GM18907 (cell line): Measurements from ENCODE around the gene KLK10.

ENCODE experiments used
- ATAC-seq: cut with Tn5 transposase; IDR thresholded peaks from one replicate; pipeline ENCODE4 v1.9.1; 2021; ENCODE audit warnings: mild to moderate bottlenecking, moderate library complexity; ENCODE audit not compliant: unreplicated experiment

KLK10 gene

DNA sequence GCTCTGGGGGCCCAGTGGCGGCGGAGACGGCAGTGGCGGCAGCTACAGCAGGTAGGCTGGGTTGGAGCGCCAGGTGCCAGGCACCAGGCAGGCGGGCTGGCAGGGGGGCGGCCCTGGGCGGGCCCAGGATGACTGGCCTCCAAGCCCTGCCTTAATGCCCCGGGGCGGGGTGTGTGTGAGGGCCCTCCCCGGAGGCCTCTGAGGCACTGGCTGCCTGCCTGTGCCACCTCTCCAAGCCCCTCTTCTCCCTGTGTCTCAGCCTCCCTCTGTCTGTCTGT is 7.0 kb upstream of the KLK10 start, which contains the start of gene KLK11:
Gene KLK11, minus strand, starts transcription at position 63 of the 278 bp plus-strand sequence. CDS start 985 bp downstream, outside the sequence.
- ATAC-seq: no peak

DNA sequence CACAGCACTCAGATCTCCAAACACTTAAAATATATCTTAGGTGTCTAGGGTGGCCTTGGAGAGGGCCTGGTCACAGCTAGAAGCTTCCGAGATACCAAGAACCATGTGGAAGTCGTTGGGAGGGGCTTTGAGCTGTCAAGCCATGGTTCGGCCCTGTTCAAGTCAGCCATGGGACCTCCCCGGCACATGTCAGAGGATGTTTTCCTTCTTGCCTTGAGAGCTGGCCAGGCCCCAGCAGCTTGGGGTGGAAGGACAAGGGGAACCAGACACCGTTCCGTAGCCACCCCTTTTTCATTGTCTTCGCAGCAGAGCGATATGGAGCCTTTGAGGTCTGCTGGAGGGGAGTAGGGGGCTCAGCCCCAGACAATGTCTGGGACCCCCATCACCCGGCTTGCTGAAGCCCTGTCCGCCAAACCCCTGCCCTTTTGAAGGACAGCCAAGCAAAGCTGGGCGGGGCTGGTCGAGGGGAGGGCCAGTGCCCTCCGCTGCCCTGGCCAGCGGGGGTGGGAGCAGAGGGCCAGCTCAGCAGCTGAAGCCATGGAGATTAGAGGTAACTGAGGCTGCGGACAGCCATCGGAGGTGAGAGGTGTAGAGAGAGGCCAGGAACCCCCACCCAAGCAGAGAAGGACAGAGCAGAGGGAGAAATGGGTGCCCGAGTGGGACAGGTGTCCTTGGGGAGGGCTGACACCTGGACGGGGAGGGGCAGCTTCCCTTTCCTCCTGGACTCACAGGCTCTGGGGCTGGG is 6.5 kb upstream of the KLK10 start:
- no peak for ATAC-seq

DNA sequence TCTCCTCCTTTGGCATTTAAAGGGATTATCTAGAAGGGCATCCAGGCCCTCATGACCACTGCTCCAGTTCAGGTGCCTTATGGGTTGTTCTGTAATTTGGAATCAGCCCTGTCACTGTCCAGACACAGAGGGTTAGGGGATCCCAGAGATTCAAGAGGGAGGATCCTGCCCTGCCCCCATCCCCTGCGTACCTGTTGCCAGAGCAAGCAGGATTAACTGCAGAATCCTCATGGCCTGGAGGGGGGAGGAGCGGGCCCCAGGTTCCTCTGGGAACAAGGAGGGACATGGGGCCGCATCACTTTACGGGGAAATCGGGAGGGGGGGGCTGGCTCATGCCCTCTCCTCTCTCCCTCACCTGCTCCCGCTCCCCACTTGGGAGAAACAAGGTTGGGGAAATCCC is 5.9 kb upstream of the KLK10 start:
- no peak for ATAC-seq

DNA sequence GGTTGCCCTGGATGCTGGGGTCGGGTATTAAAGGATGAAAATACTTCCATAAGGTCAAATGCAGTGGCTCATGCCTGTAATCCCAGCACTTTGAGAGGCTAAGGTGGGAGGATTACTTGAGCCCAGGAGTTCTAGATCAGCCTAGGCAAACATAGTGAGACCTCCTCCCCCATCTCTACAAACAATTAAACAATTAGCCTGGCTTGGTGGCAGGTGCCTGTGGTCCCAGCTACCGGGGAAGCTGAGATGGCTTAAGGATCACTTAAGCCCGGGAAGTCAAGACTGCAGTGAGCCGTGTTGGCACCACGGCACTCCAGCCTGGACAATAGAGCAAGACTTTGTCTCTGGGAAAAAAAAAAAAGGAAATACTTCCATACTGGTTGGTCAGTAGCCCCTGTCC is 5.4 kb upstream of the KLK10 start:
- no peak for ATAC-seq

DNA sequence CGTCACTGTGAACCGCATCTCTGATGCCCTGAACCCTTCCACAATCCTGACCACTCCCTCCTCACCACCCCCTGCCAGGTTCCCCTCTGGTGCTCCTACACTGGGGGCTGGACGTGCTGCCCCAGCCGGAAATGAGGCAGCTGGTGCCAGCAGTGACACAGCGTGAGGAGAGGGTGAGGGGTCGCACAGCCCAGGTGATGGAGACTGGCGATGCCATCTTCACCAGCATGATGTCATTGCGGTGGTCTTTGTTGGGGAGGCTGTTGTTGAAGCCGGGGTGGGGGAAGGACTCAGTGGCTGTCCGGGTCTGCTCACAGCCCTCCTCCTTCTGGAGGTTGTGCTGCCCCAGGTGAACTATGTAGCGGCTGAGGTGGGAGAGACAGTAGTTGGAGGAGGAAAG is 4.4 kb upstream of the KLK10 start:
- no peak for ATAC-seq

DNA sequence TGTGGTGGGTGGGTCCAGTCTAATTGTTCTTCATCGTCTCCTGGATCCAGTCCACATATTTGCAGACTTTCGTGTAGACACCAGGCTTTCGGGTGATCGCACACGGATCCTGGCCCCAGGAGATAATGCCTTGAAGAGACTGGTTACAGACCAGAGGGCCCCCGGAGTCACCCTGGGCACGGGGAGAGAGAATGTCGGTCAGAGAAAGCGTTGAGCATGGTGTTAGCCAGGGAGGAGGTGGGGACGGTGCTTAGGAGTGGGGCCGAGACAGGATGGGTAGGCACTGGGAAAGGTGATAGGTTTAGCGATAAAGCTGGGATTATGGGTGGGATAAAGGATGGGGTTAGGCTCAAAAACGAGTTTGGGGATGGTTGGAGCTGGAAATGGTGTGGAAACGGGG is 3.0 kb upstream of the KLK10 start:
- ATAC-seq: no peak

DNA sequence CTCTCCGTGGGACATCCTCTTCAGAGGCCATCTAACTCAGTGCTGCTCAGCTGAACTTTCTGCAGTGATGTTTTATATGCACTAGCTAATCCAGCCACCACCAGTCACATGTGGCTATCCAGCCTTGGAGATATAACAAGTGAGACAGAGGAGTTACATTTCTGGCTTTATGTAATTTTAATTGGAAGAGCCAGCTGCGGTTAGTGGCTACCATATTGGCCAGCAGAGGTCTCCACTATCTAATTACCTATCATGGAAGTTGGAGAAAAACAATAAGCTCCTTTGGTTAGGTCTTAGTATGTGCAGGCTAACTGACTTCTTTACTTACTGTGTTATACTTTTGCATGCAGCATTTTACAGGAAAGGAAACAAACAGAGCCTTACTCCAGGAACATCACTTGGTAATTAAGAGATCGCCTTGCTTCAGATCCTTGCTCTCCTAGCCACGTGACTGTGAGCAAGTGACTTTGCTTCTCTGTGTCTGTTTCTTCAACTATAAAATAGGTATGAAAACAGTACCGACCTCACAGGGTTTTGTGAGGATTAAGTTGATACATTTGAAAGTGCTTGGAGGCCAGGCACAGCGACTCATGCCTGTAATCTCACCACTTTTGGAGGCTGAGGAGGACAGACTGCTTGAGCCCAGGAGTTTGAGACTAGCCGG is 1.6 kb upstream of the KLK10 start:
- ATAC-seq: no peak

DNA sequence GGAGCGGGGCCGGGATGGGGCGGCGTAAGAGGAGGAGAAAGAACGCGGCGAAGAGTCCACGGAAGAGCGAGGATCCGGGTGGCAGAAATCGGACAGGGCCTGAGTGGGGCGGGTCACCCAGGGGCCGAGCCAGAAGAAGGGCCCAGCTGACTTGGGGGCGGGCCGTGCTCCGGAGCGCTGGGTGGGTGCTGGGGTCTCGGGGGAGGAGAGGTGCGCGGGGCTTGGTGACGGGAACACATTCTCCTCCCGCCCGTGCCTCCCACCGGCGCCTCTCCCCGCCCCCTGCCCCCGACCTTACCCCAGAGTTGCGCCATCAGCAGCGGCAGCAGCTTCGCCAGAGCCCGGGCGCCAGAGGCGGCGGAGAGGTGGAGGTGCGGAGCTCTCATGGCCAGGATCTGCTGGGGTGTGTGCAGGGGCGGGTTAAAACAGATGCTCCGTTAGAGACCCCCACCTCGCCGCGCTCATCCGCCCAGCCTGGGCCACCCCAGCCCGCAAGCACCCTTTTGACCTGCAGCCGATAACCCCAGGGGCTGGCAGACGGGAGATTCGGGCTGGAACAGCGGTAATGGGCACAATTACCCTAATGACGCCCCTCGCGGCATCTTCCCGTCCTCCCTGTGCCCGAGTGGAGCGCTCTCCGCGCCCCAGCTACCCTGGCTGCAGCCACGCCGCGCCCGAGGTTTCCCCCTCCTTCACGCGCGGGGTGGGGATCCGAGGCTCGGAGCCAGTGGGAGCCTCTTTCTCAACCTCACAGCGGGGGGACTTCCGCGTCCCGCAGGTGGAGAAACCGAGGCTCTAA is 565 bp downstream of the KLK10 start:
- ATAC-seq: no peak

DNA sequence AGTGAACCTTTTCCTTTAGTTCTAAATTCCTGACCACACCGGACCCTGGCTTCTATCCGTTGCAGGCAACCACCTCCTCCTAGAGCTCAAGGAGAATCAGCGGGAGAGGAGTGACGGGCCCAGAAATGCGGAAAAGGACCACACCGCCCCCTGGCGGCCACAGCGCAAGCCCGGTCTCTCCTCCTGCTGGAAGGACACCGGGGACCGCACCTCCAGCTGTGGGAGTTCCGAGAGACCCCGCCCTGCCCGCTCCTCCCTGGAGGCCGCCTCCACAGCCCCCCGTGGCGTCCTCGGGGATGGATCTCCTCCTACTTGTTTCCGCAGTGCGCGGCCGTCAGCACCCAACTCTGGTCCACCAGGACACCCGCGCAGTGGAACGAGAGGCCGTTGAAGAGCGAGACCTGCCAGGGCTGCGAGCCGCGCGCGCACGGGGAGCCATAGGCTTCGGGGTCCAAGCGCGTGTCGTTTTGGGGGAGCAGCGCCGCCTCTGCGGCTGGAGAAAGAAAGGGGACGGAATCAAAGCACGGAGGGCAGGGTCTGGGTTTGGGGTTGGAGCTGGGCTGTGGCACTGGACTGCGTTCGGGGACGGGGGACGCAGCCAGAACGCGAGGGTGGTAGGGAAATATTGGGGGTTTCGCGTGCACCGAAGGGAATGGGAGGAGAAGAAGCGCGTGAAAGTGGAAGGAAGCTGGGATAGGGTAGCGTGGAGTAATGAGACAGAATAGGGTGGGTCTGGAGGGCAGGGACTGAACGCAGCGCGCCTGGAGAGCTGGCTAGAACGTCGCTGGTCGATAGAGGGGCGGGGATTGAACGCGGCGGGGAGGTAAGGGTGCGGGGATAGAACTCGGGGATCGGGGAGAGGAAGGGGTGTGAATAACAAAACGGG is 2.5 kb downstream of the KLK10 start:
- ATAC-seq: no peak

DNA sequence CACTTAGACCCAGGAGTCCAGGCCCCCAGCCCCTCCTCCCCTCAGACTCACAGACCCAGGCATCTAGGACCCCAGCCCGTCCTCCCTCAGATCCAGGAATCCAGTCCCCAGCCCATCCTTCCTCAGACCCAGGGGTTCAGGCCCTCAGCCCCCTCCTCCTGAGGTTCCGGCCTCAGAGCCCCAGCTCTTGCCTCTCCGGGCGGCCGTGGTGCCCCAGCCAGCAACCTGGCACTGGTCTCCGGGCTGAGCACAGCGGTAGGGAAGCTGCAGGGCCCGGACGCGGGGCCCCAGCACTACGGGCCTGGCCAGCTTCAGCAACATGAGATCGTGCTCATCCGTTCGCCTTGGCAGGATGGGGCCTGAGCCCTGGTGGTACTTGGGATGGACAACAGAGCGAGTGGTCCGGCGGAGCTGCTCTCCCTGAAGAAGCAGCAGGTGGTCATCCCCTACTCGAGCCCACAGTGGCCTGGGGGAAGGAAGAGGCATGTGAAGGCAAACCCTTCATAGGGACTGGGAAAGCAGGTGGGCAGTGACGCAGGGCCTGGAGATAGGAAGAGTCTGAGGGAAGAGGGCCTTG is 3.7 kb downstream of the KLK10 start:
- no peak for ATAC-seq

DNA sequence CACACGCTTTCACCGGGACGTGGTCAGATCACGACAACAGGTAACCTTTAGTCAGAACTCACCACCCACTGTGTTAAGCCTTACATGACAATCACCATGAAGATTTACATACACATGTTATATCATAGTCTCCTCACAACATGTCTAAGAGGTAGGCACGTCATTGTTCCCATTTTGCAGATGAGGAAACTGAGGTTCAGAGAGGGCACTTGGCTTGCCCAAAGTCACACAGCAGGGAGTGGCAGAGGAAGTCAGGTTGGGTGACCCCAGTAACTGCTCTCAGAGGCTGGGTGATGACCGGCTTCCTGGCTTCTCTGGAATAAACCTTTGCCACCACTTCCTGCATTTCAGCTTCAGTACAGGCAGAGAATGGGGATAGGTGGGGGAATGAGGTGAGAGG is 5.3 kb downstream of the KLK10 start:
- no peak for ATAC-seq

DNA sequence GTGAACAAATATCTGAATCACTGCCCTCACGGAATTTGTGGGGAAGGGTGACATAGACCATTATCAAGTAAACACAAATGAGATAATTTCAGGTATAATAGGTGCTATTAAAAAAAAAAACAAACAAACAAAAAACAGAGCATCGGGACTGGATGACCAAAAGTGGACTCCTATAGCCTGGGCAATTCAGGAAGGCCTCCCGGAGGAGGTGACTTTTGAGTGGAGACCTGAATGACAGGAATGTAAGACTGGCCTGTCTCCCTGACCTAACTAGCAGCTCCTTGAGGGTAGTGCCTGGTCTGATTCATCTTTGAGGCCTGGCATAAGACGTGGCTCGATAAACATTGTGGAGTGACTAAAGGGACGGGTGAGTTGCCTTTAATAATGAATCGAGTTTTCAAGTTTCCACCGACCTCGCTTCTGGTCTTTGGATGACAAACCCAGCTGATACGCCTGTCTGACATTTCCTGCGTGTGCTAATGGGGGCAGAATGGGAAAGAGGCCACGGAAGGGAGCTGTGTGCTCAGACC is 6.8 kb downstream of the KLK10 start:
- no peak for ATAC-seq

DNA sequence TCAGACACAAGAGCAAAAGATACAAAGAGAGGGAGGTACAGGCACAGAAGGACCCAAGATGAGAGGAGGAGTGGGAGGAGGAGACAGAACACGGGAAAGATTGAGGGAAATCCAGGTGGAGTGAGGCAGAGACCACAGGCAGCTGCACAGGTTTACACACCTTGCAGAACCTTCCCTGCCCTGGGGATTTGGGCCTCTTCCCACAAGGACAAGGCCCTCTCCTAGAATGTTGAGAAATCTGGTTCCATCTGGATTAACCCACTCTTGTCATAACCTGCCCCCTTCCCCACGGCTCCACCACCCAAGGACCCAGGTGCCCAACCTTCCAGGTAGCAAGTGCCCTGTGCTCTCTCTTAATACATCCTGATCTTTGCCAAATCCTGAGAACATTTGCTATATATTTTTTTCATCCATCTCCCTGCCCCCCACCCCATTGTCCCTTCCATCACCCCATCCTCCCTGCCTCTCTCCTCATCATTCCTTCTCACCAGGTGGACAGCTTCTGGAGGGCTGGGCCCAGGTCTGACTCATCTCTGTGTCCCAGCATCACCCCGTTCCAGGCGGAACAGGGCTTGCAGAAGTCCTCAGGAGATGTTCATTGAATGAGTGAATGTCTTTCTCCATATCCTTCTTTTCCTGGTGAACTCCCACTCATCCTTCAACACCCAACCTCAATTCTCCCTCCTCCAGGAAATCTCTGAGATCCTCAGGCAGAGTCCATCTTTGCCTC is 9.3 kb downstream of the KLK10 start:
- no peak for ATAC-seq

DNA sequence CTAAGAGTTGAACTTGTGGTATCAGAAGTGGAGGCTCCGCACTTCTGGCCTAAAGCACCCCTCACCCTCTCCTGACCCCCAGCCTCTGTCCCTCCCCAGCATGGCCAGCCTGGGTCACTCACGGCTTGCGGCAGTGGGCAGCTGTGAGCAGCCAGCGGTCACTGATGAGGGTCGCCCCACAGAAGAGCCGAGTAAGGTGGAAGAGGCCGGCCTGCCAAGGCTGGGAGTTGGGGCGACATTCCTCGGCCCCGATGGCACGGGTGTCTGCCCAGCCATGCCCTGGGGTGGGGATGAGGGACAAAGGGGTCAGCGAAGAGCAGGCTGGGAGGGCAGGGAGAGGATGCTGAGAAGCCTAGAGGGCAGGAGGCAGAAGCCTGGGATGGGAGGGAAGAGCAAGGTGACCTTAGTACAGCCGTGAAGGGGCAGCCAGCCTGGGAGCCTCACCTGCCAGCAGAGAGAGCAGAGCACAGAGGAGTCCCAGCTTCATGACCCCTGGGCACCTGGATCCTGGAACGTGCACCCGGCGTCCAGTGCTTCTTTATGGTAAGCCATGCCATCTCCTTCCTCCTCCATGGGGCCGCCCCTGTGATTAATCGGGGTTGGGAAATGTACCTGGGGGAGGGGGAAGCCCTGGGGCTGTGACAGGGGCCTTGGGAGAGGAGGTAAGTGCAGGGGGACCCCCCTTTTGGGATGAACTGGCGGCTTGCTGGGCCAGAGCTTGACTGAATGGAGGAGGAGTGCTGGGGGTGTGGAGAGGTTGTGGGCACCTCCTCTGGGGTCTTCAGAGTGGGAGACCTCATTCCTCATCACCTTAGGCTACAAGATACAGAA is 10.2 kb downstream of the KLK10 start:
- no peak for ATAC-seq

DNA sequence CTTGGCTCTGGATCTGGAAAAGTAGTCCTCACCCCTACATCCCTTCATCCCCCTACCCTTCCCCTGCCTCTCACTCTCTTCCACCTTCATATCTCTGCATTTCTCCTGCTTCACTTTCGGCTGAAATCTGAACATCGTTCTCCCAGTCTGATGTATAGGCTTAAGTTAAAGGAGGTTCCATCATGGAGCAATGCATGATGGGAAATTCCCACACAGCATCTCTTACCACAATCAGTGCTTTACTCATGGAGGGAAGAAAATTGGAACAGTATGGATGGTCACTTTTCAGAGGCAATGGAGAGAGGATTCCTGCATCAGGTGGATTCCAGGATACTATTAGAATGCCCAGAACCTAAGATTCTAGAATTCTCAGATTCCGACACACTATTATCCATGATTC is 12.0 kb downstream of the KLK10 start:
- no peak for ATAC-seq

DNA sequence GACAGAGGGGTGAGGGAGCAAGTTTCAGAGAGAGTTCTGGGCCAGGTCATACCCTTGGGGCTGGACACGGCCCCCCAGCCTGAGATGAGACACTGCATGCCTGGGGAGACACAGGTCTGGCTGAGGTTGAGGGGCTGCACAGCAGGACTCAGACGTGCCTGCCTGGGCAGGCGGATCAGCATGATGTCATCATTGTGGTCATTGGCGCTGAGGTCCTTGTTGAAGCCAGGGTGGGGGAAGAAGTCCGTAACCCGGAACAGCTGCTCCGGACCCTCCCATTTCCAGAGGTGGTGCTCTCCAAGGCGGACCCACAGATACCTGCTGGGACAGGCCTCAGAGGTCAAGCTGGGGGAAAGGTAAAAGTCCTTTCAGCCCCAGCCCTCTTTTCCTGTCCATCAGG is 13.1 kb downstream of the KLK10 start:
- ATAC-seq: no peak

DNA sequence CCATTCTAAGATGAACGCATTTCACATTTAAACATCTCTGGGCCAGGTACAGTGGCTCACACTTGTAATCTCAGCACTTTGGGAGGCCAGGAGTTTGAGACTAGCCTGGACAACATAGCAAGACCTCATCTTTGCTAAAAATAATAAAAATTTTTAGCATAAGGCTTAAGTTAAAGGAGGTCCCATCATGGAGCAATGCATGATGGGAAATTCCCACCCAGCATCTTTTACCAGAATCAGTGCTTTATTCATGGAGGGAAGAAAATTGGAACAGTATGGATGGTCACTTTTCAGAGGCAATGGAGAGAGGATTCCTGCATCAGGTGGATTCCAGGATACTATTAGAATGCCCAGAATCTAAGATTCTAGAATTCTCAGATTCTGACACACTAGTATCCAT is 14.3 kb downstream of the KLK10 start:
- ATAC-seq: no peak

DNA sequence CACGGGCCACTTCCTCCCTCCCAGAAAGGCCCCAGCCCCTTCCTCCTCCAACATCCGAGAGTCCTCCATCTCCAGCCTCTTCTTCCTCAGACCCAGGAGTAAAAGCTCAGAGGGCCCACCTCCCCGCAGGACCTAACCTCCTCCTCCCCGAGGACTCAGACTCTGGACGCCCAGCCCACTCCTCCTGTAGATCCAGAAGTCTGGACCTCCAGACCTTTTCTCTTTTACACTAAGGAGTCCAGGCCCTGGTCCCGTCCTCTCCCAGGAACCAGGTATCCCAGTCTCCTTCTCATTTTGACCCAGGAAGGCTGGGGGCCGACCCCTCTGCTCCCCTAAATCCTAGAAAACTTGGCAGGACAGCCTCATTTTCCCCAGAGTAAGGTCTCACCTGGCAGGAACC is 16.2 kb downstream of the KLK10 start:
- ATAC-seq: no peak
